GM12873 (cell line): ENCODE measurements around the gene INHBE.

Experiments
- CTCF ChIP-seq: IDR thresholded peaks from 2 replicates; pipeline ENCODE4 v1.5.1; 2012; ENCODE audit warnings: low read depth, mild to moderate bottlenecking, moderate library complexity, low read length, control low read depth; ENCODE audit not compliant: insufficient read depth; ENCODE audit errors: missing control alignments

The INHBE gene

GRCh38 chr12:57475271-57476161 lies 20.4 kb downstream of the INHBE start:
- no peak for TF ChIP-seq CTCF

GRCh38 chr12:57476162-57476992 lies 21.3 kb downstream of the INHBE start:
- TF ChIP-seq CTCF = peak; percentile 78

GRCh38 chr12:57476993-57477709 lies 22.0 kb downstream of the INHBE start:
- no peak for TF ChIP-seq CTCF

- no peak for TF ChIP-seq CTCF
Measured at GRCh38 chr12:57477710-57478681, 22.9 kb downstream of the INHBE start.

- TF ChIP-seq CTCF = no peak
Measured at GRCh38 chr12:57479043-57479375, 23.9 kb downstream of the INHBE start.

GRCh38 chr12:57479376-57480115 lies 24.4 kb downstream of the INHBE start, which contains the start of gene ARHGAP9:
Gene ARHGAP9 (minus strand): TSS chr12:57479866. CDS start chr12:57479406, 460 bp downstream.
- no peak for TF ChIP-seq CTCF
